ENCODE data around the gene MOV10L1. TPM values are rescaled to one million over a fixed set of nuclear protein-coding genes. Genes with fewer than 3 reads are reported as not detected.
"Not testable (repeated sequence)": the region's sequence is repeated elsewhere in the genome, so short reads cannot be mapped to it uniquely, and the experiment has no call there.

MOV10L1 gene
- total RNA-seq, 1 donor from 2014 or later: not detected

DNA sequence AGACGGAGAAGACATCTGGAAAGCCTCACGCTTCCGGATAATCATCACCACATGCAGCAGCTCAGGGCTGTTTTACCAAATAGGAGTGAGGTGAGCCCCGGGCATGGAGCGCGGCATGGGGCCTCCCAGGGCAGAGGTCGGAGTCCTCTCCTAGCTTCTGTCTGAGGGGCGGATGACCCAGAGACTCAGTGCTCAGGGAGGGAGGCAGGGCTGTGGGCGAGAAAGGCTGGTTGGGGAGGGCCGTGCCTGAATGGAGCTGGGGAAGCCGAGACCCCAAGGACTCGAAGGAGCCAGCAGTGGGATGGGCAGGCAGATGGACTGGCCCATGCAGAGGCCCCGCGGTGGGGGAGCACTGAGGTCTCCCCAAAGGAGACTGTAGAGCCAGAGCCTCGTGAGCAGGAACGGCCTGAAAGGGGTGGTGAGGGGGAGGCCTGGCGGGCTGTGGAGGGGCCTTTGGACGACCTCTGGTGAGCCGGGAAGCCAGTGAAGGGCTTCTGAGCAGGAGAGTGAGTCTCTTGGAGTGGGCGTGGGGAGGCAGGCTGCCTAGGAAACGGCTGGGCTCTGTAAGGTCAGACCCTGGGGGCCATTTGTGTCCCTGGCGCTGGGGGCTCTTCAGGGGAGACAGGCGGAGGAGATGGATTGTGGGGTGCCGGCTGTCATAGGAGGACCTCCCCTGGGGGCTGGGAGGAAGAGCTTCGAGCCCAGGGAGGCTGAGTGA is 56.1 kb downstream of the MOV10L1 start:
- H3K36me3 ChIP-seq: no peaks in the 10 kb centered on the region
- H3K9me3 ChIP-seq: no peaks in the 10 kb centered on the region
- intact Hi-C loops (cut with DNase I): loop anchor here (2.0 kb wide), 1 partner anchor 63 kb away; no protein-coding TSS in a partner anchor
- no peak for DNase-seq (ENCODE audit: low spot score in 2 of 2)
- no peaks in the 10 kb centered on the region for H3K4me1 ChIP-seq
- no peak overlapping the region for H3K4me3 ChIP-seq
- no peak overlapping the region for H3K27ac ChIP-seq
- TF ChIP-seq, protein P1, sequence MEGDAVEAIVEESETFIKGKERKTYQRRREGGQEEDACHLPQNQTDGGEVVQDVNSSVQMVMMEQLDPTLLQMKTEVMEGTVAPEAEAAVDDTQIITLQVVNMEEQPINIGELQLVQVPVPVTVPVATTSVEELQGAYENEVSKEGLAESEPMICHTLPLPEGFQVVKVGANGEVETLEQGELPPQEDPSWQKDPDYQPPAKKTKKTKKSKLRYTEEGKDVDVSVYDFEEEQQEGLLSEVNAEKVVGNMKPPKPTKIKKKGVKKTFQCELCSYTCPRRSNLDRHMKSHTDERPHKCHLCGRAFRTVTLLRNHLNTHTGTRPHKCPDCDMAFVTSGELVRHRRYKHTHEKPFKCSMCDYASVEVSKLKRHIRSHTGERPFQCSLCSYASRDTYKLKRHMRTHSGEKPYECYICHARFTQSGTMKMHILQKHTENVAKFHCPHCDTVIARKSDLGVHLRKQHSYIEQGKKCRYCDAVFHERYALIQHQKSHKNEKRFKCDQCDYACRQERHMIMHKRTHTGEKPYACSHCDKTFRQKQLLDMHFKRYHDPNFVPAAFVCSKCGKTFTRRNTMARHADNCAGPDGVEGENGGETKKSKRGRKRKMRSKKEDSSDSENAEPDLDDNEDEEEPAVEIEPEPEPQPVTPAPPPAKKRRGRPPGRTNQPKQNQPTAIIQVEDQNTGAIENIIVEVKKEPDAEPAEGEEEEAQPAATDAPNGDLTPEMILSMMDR (IDR thresholded peaks at IDR 0.05): no peak
- peaks cover 1% of the 10 kb centered on the region for H3K27me3 ChIP-seq

DNA sequence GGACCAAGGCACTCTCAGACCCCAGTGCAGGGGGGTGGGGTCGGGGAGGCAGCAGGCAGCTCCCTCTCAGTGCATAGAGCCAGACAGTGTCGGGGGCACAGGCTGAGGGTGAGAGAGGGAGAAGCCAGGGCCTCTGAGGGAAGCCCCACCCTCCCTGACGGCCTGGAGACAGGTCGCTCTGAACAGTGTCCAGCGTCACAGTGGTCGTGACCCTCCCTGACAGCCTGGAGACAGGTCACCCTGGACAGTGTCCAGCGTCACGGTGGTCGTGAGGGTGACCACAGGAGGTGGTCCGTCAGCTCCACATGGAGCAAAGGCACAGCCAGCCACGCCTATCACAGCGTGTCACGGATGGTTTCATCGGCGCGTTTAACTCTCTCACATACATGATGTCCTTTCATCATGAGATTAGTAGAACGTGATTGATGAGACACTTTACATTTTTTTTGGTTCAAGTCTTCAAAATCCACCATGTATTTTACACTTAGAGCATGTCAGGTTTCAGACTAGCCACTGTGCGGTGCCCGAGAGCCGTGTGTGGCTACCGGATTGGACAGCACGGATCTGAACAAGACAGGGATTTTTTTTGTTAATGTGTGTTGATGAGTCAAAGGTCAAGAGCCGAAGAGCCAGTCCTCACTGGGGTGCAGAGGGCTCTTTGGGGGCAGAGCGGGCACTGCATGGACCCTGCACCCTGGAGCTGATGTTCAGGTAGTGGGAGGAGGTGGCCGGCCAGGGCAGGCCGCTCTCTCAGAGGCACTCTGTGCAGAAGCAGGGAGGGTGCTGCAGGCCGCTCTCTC is 56.8 kb downstream of the MOV10L1 start:
- Histone ChIP-seq H3K4me3 (no peak overlapping the region), H3K9me3 (no peaks in the 10 kb centered on the region), H3K4me1 (no peaks in the 10 kb centered on the region), H3K36me3 (no peaks in the 10 kb centered on the region), H3K27ac (no peak overlapping the region), H3K27me3 (peaks cover 4% of the 10 kb centered on the region)
- intact Hi-C loops (cut with DNase I): loop anchor here (2.0 kb wide), 1 partner anchor 62 kb away; no protein-coding TSS in a partner anchor
- TF ChIP-seq, protein P1 (IDR thresholded peaks at IDR 0.05): peak; percentile 34 to 53 (median 43)
- DNase-seq (ENCODE audit: low spot score in 2 of 2): peak in 1 of 2 donors; percentile 62

DNA sequence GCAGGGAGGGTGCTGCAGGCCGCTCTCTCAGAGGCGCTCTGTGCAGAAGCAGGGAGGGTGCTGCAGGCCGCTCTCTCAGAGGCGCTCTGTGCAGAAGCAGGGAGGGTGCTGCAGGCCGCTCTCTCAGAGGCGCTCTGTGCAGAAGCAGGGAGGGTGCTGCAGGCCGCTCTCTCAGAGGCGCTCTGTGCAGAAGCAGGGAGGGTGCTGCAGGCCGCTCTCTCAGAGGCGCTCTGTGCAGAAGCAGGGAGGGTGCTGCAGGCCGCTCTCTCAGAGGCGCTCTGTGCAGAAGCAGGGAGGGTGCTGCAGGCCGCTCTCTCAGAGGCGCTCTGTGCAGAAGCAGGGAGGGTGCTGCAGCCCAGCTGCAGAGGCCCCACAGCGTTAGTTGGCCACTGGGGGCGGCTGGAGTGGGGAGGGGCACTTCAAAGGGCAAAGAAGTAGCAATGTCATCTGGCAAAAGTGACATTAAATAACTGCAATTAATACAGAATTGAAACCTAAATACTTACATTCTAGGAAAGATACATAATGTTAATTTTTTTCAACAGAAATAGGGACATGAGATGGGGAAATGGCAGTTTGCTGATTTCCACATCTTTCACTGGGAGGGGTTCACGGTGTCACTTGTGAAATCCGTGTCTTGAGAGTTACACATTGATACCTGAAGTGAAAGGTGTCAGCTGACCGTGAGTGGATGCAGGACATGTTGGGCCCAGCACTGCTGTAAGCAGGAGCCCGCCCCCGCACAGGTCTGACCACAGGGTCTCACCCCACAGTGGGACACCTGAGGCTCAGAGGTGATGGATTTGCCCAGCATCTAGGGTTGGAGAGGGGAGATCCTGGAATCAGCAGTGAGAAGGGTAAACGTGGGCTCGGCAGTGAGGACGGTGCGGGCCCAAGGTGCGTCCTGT is 57.7 kb downstream of the MOV10L1 start:
- intact Hi-C loops (cut with DNase I): loop anchor here (2.0 kb wide), 1 partner anchor 61 kb away; no protein-coding TSS in a partner anchor
- not testable (repeated sequence) for H3K27me3 ChIP-seq; H3K4me3 ChIP-seq; H3K4me1 ChIP-seq; DNase-seq (ENCODE audit: low spot score in 2 of 2); H3K9me3 ChIP-seq; H3K36me3 ChIP-seq; H3K27ac ChIP-seq

DNA sequence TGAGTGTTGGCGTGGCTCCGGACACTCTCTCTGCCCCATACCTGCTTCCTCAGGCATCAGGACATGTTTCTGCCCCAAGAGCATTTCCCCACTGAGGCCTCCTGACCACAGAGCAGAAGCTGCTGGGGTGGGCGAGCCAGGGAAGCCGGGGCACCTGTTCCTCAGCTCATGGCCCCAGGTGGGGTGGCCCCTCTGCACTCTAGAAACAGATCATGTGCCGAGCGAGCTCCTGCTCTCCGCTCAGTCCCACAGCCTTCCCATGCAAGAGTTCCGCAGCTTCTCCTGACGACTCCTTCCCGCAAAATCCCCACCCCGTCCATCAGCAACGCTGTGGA is 58.3 kb downstream of the MOV10L1 start:
- no peaks in the 10 kb centered on the region for H3K36me3 ChIP-seq
- peaks cover 4% of the 10 kb centered on the region for H3K27me3 ChIP-seq
- TF ChIP-seq, protein P1 (IDR thresholded peaks at IDR 0.05): no peak
- no peak overlapping the region for H3K27ac ChIP-seq
- DNase-seq (ENCODE audit: low spot score in 2 of 2): no peak
- no peaks in the 10 kb centered on the region for H3K9me3 ChIP-seq
- intact Hi-C loops (cut with DNase I): no loop called here
- no peak overlapping the region for H3K4me3 ChIP-seq
- no peaks in the 10 kb centered on the region for H3K4me1 ChIP-seq

DNA sequence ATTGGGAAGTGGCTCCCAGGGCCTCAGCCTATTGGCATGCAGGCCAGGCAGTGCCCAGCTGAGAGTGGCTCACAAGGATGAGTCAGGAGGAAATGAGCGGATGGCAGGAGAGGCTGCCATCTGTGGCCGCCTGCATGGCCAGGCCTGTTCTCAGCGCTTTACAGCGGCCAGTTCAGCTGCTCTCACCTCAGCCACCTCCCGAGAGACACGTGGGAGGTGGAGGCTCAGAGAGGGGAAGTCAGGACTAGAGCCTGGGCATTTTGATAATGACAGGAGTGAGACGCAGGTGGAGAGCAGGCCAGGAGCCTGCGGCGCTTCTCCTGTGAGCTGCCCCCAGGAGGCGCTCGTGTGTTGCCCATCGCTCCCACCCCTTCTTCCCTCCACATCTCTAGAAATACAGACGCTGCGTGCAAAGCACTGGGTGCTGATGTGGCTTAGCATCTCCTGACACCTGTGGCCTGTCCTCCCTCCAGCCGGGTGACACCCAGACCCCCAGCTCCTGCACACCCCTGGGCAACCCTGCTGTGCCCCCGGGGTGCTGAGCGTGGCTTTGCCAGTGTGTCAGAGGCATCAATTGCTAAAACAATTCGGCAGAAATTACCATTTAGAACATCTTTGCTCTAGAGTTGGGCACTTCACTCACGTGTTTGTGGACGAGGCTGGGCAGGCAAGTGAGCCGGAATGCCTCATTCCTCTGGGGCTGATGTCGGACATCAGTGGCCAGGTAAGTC is 59.4 kb downstream of the MOV10L1 start:
- no peak for DNase-seq (ENCODE audit: low spot score in 2 of 2)
- Histone ChIP-seq H3K36me3 (no peaks in the 10 kb centered on the region), H3K4me3 (no peak overlapping the region), H3K27me3 (peaks cover 4% of the 10 kb centered on the region), H3K27ac (no peak overlapping the region), H3K9me3 (no peaks in the 10 kb centered on the region), H3K4me1 (no peaks in the 10 kb centered on the region)
- TF ChIP-seq, protein P1 (IDR thresholded peaks at IDR 0.05): peak; percentile 8 to 65 (median 37)
- intact Hi-C loops (cut with DNase I): no loop called here

All from ascending aorta (tissue), 2 donors.